ENCODE measurements around the gene FLNB. TPM values are rescaled to one million over a fixed set of nuclear protein-coding genes. Genes with fewer than 3 reads are reported as not detected.

FLNB gene
- total RNA-seq, 1 experiment from 2014 or later: 41.2 TPM

GRCh38 chr3:58106640-58107039 lies 98.4 kb downstream of the FLNB start:
- ChIA-PET POLR2A (ENCODE audit: low non-redundant PET) (no interaction called here), CTCF (no interaction called here)
- Histone ChIP-seq H3K36me3 (ENCODE audit: insufficient read depth, low read length, poor library complexity, severe bottlenecking) (no peaks in the 10 kb centered on the region), H3K4me3 (ENCODE audit: low read depth, low read length, poor library complexity, severe bottlenecking) (no peak overlapping the region), H3K9me3 (ENCODE audit: low read depth, low read length, poor library complexity, severe bottlenecking) (no peaks in the 10 kb centered on the region), H3K27me3 (replicated peaks; ENCODE audit: insufficient read depth, low read depth, low read length, poor library complexity) (no peaks in the 10 kb centered on the region), H3K27ac (ENCODE audit: low read depth, low read length, poor library complexity, severe bottlenecking) (no peak overlapping the region), H3K4me1 (ENCODE audit: insufficient read depth, low read length, poor library complexity, severe bottlenecking) (no peaks in the 10 kb centered on the region)
- no peak for DNase-seq (ENCODE audit: low spot score)
- no peak for TF ChIP-seq EZH2 (IDR thresholded peaks at IDR 0.05; ENCODE audit: borderline replicate concordance, low read depth, low read length, poor library complexity, severe bottlenecking)
- no peak for TF ChIP-seq CTCF (conservative IDR thresholded peaks at IDR 0.05; ENCODE audit: low read depth, low read length)
- intact Hi-C loops (cut with micrococcal nuclease; ENCODE audit: unreplicated experiment): no loop called here
- BruUV-seq (replicated peaks): no TSS peak

GRCh38 chr3:58107597-58107996 lies 99.4 kb downstream of the FLNB start:
- TF ChIP-seq CTCF (conservative IDR thresholded peaks at IDR 0.05; ENCODE audit: low read depth, low read length) (no peak), EZH2 (IDR thresholded peaks at IDR 0.05; ENCODE audit: borderline replicate concordance, low read depth, low read length, poor library complexity, severe bottlenecking) (no peak)
- BruUV-seq (replicated peaks): no TSS peak
- H3K4me3 ChIP-seq (ENCODE audit: low read depth, low read length, poor library complexity, severe bottlenecking): no peak overlapping the region
- CTCF ChIA-PET: no interaction called here
- no peaks in the 10 kb centered on the region for H3K36me3 ChIP-seq (ENCODE audit: insufficient read depth, low read length, poor library complexity, severe bottlenecking)
- H3K4me1 ChIP-seq (ENCODE audit: insufficient read depth, low read length, poor library complexity, severe bottlenecking): no peaks in the 10 kb centered on the region
- no peak for DNase-seq (ENCODE audit: low spot score)
- no peak overlapping the region for H3K27ac ChIP-seq (ENCODE audit: low read depth, low read length, poor library complexity, severe bottlenecking)
- POLR2A ChIA-PET (ENCODE audit: low non-redundant PET): no interaction called here
- no peaks in the 10 kb centered on the region for H3K27me3 ChIP-seq (replicated peaks; ENCODE audit: insufficient read depth, low read depth, low read length, poor library complexity)
- no peaks in the 10 kb centered on the region for H3K9me3 ChIP-seq (ENCODE audit: low read depth, low read length, poor library complexity, severe bottlenecking)
- intact Hi-C loops (cut with micrococcal nuclease; ENCODE audit: unreplicated experiment): no loop called here

- Histone ChIP-seq H3K36me3 (ENCODE audit: insufficient read depth, low read length, poor library complexity, severe bottlenecking) (no peaks in the 10 kb centered on the region), H3K9me3 (ENCODE audit: low read depth, low read length, poor library complexity, severe bottlenecking) (no peaks in the 10 kb centered on the region), H3K4me1 (ENCODE audit: insufficient read depth, low read length, poor library complexity, severe bottlenecking) (no peaks in the 10 kb centered on the region), H3K4me3 (ENCODE audit: low read depth, low read length, poor library complexity, severe bottlenecking) (no peak overlapping the region), H3K27ac (ENCODE audit: low read depth, low read length, poor library complexity, severe bottlenecking) (no peak overlapping the region), H3K27me3 (replicated peaks; ENCODE audit: insufficient read depth, low read depth, low read length, poor library complexity) (no peaks in the 10 kb centered on the region)
- ChIA-PET POLR2A (ENCODE audit: low non-redundant PET) (no interaction called here), CTCF (no interaction called here)
- no TSS peak for BruUV-seq (replicated peaks)
- DNase-seq (ENCODE audit: low spot score): no peak
- no peak for TF ChIP-seq EZH2 (IDR thresholded peaks at IDR 0.05; ENCODE audit: borderline replicate concordance, low read depth, low read length, poor library complexity, severe bottlenecking)
- no peak for TF ChIP-seq CTCF (conservative IDR thresholded peaks at IDR 0.05; ENCODE audit: low read depth, low read length)
- intact Hi-C loops (cut with micrococcal nuclease; ENCODE audit: unreplicated experiment): no loop called here
Measured at GRCh38 chr3:58109752-58110151, 101.5 kb downstream of the FLNB start.

Measured in A673 (cell line).